OCI-LY3 (cell line): Measurements from ENCODE around the gene REELD1.

Source experiments
- EZH2phosphoT487 ChIP-seq: fragments of 200-600 bp; shearing (Covaris generic); IDR thresholded peaks from 2 replicates; pipeline ENCODE4 v1.6.1; 2018; ENCODE audit warnings: antibody characterized with exemption, mixed run types, low read depth
- TF ChIP-seq, protein P1 (sequence below): fragments of 200-600, 300-600 bp; sonication (generic); IDR thresholded peaks from 2 replicates; pipeline ENCODE4 v1.5.1; 2014; ENCODE audit warnings: antibody characterized with exemption, low read length, low read depth

DNA sequence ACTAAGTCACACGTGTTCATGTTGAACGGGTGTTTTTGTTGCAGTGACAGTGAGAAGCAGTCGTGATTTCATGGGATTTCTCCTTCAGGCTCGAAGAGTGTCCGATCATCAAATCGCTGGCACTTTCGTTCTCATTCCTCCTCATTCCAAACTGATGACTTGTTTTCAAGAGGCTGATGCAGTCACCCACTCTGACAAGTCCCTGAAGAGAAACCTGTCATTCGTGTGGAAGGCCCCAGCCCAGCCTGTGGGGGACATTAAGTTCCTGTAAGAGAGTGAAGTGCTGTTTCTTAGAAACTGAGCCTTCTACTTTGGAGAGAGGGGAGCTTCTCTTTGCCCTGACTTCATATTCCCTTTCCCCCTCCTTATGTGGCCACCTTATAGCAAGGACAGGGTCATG is 8.0 kb downstream of the REELD1 start:
- TF ChIP-seq, protein P1, sequence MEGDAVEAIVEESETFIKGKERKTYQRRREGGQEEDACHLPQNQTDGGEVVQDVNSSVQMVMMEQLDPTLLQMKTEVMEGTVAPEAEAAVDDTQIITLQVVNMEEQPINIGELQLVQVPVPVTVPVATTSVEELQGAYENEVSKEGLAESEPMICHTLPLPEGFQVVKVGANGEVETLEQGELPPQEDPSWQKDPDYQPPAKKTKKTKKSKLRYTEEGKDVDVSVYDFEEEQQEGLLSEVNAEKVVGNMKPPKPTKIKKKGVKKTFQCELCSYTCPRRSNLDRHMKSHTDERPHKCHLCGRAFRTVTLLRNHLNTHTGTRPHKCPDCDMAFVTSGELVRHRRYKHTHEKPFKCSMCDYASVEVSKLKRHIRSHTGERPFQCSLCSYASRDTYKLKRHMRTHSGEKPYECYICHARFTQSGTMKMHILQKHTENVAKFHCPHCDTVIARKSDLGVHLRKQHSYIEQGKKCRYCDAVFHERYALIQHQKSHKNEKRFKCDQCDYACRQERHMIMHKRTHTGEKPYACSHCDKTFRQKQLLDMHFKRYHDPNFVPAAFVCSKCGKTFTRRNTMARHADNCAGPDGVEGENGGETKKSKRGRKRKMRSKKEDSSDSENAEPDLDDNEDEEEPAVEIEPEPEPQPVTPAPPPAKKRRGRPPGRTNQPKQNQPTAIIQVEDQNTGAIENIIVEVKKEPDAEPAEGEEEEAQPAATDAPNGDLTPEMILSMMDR = no peak
- no peak for TF ChIP-seq EZH2phosphoT487
